HEK293 (cell line): ENCODE results near the gene CDKAL1.

Experiments
- CTCF ChIP-seq: fragments of 450-650 bp; formaldehyde crosslinking; IDR thresholded peaks from 2 replicates; pipeline ENCODE4 v1.5.1; 2016; ENCODE audit warnings: missing biosample characterization, missing genetic modification characterization
- GLI2 ChIP-seq: fragments of 450-650 bp; formaldehyde crosslinking; IDR thresholded peaks from 2 replicates; pipeline ENCODE4; 2017; ENCODE audit warnings: missing biosample characterization, missing genetic modification characterization, low read depth, borderline replicate concordance
- KLF7 ChIP-seq: fragments of 450-650 bp; formaldehyde crosslinking; IDR thresholded peaks from 2 replicates; pipeline ENCODE4 v1.5.1; 2016; ENCODE audit warnings: missing biosample characterization, missing genetic modification characterization, borderline replicate concordance
- KLF9 ChIP-seq: fragments of 450-650 bp; formaldehyde crosslinking; IDR thresholded peaks from 2 replicates; pipeline ENCODE4 v1.5.1; 2016; ENCODE audit warnings: missing biosample characterization, missing genetic modification characterization, low read depth
- MZF1 ChIP-seq: fragments of 450-650 bp; formaldehyde crosslinking; IDR thresholded peaks from 2 replicates; pipeline ENCODE4 v1.5.1; 2017; ENCODE audit warnings: missing biosample characterization, missing genetic modification characterization, borderline replicate concordance
- SETDB1 ChIP-seq: IDR thresholded peaks from one replicate; pipeline ENCODE4 v1.6.1; 2017; ENCODE audit warnings: mild to moderate bottlenecking, low read length, moderate library complexity, mixed read lengths; ENCODE audit not compliant: insufficient read length
- SP7 ChIP-seq: fragments of 450-650 bp; formaldehyde crosslinking; IDR thresholded peaks from 2 replicates; pipeline ENCODE4 v1.5.1; 2016; ENCODE audit warnings: missing biosample characterization, missing genetic modification characterization
- ZNF121 ChIP-seq: fragments of 450-650 bp; formaldehyde crosslinking; IDR thresholded peaks from 2 replicates; pipeline ENCODE4 v1.5.1; 2016; ENCODE audit warnings: missing biosample characterization, missing genetic modification characterization
- ZNF274 ChIP-seq, 2 experiments: fragments of 200-500 bp in 1 of 2; fragments of 450-650 bp in 1 of 2; sonication (Bioruptor generic) in 1 of 2; formaldehyde crosslinking in 1 of 2; IDR thresholded peaks; 2 replicates each; pipeline versions ENCODE4 v1.5.1 to v1.6.1; 2014 to 2016; ENCODE audit warnings: borderline replicate concordance in 1 of 2, inconsistent platforms in 1 of 2, low read length in 1 of 2, missing biosample characterization in 1 of 2, missing genetic modification characterization in 1 of 2
- ZNF571 ChIP-seq: fragments of 450-650 bp; formaldehyde crosslinking; IDR thresholded peaks from 2 replicates; pipeline ENCODE4 v1.5.0; 2017; ENCODE audit warnings: missing biosample characterization, missing genetic modification characterization
- ZNF639 ChIP-seq: fragments of 450-650 bp; formaldehyde crosslinking; IDR thresholded peaks from 2 replicates; pipeline ENCODE4 v1.5.1; 2016; ENCODE audit warnings: missing biosample characterization, missing genetic modification characterization
- ZNF792 ChIP-seq: fragments of 450-650 bp; formaldehyde crosslinking; IDR thresholded peaks from 2 replicates; pipeline ENCODE4 v1.5.1; 2016; ENCODE audit warnings: missing biosample characterization, missing genetic modification characterization
- TF ChIP-seq, protein P1 (sequence below): fragments of 450-650 bp; formaldehyde crosslinking; conservative IDR thresholded peaks from 2 replicates; pipeline ENCODE4 v1.5.1; 2016; ENCODE audit warnings: low read depth, missing biosample characterization, missing genetic modification characterization

DNA sequence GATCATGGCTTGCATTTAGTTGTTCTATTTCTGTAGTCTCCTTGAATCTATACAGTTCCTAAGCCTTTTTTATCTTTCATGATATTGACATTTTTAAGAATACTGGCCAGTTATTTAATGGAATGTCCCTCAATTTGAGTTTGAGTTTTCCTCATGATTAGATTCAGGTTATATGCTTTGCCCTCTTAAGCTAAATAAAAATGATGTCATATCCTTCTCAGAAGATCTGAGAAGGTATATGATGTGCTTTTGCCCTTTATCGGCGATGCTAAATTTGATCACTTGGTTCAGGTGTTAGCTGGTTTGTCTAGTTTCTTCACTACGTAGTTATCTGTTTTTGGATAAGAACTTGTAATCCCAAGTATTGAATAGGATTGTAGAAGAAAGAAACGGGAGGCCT lies 549.5 kb downstream of the CDKAL1 start:
- TF ChIP-seq SP7 (tag by site-specific recombination) (no peak), CTCF (no peak), MZF1 (tag by site-specific recombination) (no peak), ZNF274 (IDR thresholded peaks at IDR 0.05; ENCODE audit: low read length) (no peak), ZNF274 (tag by site-specific recombination; IDR thresholded peaks at IDR 0.05; ENCODE audit: borderline replicate concordance) (no peak), KLF7 (no peak), KLF9 (tag by site-specific recombination) (no peak), ZNF571 (tag by site-specific recombination) (no peak), ZNF639 (no peak), ZNF792 (tag by site-specific recombination) (no peak), SETDB1 (no peak), ZNF121 (tag by site-specific recombination) (no peak), GLI2 (no peak)
- TF ChIP-seq, protein P1, sequence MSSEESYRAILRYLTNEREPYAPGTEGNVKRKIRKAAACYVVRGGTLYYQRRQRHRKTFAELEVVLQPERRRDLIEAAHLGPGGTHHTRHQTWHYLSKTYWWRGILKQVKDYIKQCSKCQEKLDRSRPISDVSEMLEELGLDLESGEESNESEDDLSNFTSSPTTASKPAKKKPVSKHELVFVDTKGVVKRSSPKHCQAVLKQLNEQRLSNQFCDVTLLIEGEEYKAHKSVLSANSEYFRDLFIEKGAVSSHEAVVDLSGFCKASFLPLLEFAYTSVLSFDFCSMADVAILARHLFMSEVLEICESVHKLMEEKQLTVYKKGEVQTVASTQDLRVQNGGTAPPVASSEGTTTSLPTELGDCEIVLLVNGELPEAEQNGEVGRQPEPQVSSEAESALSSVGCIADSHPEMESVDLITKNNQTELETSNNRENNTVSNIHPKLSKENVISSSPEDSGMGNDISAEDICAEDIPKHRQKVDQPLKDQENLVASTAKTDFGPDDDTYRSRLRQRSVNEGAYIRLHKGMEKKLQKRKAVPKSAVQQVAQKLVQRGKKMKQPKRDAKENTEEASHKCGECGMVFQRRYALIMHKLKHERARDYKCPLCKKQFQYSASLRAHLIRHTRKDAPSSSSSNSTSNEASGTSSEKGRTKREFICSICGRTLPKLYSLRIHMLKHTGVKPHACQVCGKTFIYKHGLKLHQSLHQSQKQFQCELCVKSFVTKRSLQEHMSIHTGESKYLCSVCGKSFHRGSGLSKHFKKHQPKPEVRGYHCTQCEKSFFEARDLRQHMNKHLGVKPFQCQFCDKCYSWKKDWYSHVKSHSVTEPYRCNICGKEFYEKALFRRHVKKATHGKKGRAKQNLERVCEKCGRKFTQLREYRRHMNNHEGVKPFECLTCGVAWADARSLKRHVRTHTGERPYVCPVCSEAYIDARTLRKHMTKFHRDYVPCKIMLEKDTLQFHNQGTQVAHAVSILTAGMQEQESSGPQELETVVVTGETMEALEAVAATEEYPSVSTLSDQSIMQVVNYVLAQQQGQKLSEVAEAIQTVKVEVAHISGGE (tag by site-specific recombination) = no peak
